ENCODE results near the gene JAK3.
A peak's percentile ranks its signal among the peaks of the same experiment; 100 is the strongest.

Gene JAK3

DNA sequence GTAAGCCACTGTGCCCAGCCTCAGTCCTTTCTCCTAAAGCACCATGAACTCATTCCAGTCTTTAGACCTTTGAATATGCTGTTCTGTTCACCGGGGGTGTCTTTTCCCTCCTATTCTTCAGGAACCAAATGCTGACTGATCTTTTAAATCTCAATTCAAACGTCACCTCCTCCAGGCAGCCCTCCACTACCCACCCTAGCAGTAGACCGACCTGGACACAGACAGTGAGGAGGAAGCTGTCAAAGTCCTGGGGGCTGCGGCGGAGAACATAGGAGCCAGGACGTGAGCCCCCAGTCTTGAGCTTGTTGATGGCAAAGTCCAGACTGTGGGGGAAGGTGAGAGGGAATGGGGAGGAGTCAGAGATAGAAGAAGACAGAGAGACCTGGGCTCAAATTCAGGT is 7.8 kb downstream of the JAK3 start:
- DNase-seq (ENCODE audit: low read depth): no peak

DNA sequence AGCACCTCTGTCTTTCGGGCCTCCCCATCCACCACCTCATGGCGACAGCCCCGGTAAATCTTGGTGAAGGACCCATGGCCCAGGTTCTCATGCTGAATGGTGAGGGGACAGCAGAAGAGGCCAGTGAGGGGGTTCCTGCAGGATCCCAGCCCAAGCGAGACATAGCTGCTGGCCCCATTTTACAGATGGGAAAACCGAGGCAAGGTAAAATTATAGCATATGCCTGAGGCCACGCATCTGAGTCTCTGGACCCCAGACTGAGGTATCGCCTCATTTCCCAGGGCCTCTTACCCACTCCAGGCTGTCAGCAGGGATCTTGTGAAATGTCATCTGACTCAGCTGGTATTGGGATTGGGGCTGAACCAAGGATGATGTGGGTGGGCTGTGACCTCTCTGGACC is 9.8 kb downstream of the JAK3 start:
- no peak for DNase-seq (ENCODE audit: low read depth)

DNA sequence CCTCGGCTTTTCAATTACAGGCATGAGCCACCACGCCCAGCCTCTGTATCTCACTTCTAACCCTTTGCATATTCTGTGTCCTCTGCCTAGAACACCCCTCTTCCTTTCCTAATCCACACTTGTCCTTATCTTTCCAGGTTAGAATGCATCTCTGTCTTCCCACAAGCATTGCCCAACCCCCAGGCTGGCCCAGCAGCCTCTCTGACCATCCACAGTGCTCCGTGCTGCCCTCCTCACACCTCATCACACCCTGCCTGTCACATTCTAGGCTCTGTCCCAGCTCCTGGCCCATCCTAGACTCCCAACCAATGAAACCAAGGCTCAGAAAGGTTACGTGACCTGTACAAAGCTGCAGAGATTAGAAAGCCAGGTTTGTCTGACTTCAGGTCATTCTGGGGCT is 11.3 kb downstream of the JAK3 start:
- no peak for DNase-seq (ENCODE audit: low read depth)

DNA sequence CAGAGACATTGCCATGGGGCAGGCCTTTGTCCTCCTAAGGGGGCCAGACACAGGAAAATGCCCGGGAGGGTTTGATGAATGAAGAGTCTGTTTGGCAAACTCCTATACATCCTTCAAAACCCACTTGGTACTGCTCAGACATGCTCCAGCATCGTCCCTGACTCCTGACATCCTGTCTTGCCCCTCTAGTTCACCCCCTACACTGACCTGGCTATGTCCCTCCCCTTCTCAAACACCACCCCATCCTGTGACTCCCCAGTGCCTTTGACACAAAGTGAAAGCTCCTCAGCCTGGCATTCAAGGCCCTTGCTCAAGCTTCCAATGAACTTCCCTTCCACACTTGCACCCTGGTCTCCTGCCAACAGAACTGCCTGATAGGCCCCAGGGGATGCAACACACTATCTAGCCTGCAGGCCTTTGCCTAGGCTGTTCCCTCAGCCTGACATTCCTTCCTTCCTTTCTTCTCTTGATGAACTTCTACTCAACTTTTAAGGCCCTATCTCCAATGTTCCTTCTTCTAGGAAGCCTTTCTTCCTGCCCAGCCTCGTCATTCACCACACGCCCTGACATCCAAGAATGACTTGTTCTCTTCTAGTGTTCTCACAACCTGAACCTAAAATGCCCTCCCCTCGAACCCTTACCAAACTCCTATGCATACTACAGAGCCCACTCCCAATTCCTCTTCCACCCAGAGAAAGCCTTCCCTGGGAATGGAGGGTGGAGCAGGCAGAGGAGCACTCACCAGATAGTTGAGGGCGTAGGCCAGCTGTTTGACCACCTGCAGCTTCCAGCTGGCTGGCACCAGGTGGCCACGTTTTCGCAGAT is 12.4 kb downstream of the JAK3 start:
- DNase-seq (ENCODE audit: low read depth): no peak

DNA sequence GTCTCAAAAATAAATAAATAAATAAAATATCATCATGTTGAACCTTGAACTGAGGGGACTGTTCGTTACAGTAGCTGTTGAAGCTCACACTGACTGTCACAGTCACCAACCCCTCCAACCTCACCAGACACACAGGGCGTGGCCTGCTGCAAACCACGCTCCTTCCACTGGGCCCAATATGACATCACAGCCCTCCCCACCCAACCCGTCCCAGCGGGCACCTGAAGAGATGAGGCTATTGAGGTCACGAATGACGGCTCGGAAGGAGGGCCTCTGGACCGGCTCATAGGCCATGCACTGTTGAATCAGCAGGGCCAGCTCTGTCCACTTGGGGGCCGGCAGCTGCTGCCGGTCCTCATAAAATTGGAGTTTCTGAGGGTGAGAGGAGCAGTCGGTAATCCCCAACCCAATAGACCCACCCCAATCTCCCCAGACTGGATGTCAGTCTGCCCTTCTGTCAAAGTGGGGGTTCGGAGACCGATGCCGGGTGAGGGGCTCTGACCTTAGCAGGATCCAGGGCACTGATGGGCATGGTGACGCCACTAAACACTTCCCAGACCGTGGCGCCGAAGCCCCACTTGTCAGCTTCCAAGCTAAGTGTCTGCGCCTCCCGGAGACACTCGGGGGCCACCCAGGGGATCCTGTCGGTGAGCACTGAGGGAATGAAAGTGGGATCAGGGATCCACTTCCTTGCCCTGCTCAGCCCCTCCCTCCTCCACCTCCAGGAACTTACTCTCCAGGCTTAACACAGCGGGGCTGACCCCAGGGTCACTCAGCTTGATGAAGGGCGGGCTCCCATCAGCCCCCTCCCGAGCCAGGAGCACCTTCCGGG is 13.2 kb downstream of the JAK3 start:
- no peak for DNase-seq (ENCODE audit: low read depth)

DNA sequence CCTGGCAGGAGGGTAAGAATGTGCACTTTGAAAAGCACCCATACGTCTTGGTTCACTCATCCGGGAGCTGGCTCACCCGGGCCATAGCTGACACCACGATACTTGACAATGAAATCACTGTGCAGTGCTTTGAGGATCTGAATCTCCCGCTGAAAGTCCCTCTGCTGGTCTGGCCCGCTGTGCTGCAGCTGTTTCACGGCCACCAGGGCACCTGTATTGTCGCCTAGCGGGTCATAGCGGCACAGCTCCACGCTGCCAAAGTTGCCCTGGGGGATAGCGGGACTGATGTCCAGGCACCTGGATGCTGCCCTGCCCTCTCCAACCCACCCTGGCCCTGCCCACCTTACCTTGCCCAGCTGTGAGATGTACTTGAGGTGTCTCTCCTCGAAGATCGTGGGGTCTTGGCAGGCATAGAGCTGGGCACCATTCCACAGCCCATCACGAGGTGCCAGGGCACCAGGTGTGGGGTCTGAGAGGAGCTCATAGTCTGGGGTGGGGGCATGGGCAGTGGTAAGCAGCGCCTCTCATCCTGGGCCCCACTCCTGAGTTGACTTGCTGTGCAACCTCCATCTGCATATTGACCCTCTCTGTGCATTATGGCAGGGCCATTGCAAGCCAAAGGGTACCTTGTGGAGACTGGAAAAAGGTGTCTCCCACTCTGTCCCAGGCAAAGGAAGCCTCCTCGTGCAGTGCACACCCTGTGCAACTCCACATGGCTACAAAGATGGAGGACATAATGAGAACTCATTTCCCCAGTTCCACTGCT is 15.2 kb downstream of the JAK3 start:
- DNase-seq (ENCODE audit: low read depth): no peak

DNA sequence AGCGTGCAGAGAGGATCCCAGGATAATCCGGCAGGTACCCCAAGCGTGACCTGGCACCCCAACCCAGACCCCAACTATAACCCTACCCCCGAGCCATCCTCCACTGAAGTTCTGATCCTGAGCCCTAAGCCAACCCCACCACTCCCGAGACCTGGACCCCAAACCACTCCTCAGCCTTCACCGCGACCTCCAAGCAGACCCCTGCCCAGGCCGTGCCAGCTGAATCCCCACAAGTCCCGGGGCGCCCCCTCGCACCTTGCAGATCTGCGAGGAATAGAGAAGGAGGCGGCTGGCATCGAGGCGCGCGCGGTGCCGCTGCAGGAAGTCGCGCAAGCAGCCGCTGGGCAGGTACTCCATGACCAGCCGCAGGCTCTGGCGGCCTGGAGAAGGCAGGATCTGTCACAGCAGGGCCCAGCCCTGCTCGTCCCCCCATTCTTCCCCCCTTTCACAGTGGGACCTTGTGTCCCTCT is 16.3 kb downstream of the JAK3 start:
- DNase-seq (ENCODE audit: low read depth): no peak

DNA sequence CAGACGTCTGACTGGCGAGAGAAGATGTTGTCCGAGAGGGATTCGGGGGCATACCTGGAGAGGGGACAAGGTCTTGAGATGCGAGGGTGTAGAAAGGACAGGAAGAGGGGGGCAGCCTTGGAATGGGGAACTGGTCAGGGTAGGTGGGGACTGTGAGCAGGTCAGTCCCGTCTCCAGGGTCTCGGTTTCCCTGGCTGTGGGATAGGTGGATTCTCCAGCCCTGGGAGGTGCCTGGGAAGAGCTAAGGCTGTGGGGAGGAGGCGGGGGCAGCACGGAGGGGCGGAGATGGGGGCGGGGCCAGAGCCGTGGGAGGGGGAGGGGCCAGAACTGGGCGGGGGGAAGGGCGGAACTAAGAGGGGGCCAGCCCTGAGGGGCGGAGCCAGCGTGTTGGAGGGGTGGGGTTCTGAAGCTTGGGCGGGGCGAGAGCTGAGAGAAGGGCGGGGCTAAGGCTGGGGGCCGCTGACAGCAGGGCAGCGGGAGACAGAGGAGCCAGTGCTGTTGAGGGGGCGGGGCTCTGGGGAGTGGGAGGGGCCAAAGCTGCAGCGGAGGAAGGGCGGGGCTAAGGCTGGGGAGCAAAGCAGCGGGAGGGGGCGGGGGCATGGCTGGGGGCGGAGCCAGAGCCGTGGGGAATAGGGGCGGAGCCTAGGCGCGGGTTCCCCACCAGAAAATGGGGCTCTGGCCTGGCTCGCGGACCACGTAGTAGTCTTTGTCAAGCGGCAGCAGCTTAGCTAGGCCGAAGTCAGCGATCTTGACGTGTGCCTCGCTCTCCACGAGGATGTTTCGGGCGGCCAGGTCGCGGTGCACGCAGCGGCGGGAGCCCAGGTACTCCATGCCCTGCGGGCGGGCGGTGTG is 17.0 kb downstream of the JAK3 start:
- DNase-seq (ENCODE audit: low read depth): peak; percentile 34

DNA sequence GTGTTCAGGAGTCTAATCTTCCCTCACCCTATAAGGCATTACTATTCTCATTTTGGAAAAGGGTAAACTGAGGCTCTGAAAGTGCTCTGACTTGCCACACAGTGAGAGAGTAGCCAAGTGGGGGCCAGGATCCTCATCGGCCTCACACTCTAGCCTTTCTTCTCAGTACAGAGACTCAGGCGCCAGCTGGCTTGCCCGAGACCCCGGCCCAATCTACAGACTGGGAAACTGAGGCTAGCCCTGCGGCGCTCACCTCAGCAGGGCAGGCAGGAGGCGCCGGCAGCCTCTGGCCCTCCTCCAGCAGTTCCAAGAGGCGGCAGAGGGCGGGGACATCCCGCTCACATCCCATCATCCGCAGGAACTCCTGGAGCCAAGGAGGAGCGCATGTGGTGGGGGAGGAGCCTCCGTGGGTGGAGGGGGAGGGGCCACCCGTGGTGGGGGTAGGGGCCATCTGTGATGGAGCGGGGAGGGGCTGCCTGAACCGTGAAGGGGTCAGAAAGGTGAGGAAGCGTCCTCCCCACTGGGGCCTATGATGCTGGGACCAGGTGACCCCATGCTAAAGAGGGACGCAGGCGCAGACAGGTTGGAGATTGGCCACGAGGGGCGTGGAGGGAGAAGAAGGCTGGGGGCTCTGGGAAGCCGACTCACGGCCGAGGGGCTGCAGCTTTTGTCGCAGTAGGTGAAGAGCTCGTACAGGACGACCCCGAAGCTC is 17.8 kb downstream of the JAK3 start:
- no peak for DNase-seq (ENCODE audit: low read depth)

DNA sequence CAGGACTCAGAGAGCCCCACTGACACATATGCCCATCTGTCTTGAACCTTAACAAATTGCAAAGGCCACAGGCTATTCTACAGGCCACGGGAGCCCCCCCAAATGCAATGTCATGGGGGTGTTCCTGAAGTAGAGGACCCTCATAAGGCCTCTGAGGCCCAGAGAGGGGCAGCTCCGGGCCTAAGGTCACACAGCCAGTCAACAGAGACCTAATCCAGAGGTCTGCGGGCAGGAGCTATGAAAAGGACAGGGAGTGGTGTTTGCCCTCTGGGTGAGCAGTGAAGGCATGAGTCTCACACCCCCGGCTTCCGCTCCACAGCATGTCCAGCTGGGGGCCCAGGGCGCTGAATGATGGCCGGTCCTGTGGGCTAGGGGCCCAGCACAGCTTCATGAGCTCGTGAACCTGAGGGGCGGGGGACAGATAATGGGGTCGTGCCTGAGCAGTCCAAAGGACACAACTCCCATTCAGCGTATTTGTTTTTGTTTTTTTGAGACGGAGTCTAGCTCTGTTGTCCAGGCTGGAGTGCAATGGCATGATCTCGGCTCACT is 21.2 kb downstream of the JAK3 start:
- no peak for DNase-seq (ENCODE audit: low read depth)

DNA sequence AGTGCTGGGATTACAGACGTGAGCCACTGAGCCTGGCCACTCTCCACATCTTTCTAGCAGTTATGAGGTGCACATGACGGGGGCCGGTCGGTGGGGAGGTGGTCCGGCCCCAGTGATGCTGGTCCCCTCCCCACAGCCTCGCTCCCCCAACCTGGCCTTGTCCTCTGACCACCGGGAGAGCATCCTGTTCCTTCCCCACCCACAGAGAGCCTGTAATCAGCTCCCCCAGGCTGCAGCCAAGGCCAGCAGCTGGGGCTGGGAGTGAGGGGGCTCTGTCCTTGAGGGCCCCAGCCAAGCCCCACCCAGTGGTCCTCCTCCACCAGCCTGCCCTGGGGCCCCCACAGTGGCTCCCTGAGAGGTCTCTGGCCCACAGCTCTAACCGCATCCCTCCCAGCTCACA is 23.4 kb downstream of the JAK3 start:
- DNase-seq (ENCODE audit: low read depth): no peak

DNA sequence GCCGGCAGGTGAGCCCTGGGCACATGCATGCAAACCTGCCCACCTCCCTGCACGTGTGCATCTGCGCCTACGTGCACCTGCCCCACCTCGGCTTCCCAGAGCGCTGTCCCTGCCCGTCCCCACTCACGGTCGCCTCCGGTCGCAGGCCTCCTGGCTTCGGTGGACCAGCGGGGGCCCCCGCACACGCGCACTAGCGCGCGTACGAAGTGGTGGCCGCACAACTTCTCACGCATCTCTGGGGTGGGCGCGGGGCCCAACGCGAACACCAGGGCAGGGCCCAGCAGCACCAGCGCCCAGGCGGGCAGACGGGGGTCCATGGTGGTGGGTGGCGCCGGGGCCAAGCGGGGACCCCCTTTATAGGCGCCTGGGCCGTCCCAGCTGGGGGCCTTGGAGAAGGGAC is 26.6 kb downstream of the JAK3 start, which contains the start of gene INSL3:
Gene INSL3, minus strand, starts transcription at position 330 of the 400 bp plus-strand sequence. Its CDS starts 13 bp downstream, at position 317.
- no peak for DNase-seq (ENCODE audit: low read depth)

DNA sequence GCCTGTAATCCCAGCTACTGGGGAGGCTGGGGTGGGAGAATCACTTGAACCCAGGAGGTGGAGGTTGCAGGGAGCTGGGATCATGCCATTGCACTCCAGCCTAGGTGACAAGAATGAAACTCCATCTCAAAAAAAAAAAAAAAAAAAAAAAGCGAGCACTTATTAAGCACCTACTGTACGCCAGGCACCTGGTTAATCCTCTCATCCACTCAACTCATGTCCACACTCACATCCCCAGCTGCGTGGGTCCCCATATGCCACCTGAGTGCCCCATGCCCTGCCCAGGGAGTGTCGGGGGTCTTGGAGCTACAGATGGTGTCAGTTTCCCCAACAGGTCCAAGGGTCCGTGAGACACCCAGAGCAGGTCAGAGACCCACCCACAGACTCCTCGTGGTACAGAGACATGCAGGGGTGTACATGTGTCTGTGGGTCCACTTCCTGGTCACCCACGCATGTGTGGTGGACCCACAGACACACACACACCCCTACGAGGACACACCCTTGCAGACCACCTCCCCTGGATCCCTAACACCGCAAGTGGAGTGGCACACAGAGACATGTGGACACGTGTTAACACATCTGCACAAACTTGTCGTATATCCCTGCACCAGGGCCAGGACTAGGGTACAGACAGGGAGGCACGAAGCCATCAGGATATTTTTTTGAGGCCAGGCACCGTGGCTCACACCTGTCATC is 30.0 kb downstream of the JAK3 start:
- DNase-seq (ENCODE audit: low read depth): no peak

DNA sequence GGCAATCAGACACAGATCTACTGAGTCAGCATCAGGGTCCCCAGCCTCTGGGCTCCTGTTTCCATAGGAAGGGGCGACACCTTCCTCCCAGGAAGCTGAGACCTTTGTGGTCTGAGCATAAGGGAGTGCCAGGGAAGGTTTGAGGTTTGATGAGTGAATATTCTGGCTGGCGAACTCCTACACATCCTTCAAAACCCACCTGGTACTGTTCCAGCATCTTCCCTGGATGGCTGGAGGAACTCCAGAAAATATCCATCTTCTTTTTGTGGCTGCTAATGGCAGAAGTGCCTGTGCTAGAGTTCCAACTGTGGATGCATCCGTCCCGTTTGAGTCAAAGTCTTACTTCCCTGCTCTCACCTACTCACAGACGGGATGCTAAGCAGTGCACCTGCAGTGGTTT is 35.7 kb downstream of the JAK3 start:
- no peak for DNase-seq (ENCODE audit: low read depth)

DNA sequence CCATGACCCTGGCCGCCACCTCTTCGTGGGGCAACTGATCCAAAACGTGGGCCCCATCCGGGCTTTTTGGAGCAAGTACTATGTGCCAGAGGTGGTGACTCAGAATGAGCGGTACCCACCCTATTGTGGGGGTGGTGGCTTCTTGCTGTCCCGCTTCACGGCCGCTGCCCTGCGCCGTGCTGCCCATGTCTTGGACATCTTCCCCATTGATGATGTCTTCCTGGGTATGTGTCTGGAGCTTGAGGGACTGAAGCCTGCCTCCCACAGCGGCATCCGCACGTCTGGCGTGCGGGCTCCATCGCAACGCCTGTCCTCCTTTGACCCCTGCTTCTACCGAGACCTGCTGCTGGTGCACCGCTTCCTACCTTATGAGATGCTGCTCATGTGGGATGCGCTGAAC is 36.1 kb downstream of the JAK3 start:
- no peak for DNase-seq (ENCODE audit: low read depth)

DNA sequence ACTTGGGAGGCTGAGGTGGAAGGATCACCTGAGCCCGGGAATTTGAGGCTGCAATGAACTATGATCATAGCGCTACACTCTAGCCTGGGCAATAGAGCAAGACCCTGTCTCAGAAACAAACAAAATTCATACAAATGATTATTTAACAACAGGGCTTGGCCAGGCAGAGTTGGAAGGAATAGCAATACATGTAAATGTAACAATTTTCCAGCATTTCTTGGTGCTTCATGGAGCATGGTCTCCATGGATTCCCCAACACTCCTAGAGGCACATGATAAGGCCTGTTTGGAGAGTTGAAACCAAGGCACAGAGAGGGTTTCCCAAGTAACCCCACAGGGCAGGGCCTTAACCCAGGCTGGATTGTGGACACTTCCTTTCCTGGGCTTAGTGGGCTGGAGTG is 36.7 kb downstream of the JAK3 start:
- DNase-seq (ENCODE audit: low read depth): no peak

DNA sequence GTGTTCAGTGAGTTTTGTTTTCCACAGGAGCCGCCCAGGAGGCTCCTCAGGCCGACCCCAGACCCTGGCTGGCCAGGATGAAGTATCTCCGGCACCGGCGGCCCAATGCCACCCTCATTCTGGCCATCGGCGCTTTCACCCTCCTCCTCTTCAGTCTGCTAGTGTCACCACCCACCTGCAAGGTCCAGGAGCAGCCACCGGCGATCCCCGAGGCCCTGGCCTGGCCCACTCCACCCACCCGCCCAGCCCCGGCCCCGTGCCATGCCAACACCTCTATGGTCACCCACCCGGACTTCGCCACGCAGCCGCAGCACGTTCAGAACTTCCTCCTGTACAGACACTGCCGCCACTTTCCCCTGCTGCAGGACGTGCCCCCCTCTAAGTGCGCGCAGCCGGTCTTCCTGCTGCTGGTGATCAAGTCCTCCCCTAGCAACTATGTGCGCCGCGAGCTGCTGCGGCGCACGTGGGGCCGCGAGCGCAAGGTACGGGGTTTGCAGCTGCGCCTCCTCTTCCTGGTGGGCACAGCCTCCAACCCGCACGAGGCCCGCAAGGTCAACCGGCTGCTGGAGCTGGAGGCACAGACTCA is 40.0 kb downstream of the JAK3 start:
- DNase-seq (ENCODE audit: low read depth): no peak

DNA sequence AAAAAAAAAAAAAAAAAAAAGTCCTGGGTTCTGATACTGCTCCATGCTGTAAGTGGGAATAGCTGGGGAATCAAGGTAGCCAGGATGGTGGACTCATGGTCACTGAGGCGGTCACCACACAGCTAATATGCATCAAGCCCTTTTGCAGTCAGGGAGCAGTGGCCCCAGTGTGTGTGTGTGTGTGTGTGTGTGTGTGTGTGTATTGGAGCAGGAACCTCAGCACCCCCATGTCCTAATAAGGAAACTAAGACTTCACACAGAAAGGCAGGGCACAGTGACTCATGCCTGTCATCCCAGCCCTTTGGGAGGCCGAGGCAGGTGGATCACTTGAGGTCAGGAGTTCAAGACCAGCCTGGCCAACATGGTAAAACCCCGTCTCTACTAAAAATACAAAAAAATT is 40.8 kb downstream of the JAK3 start:
- DNase-seq (ENCODE audit: low read depth): no peak

DNA sequence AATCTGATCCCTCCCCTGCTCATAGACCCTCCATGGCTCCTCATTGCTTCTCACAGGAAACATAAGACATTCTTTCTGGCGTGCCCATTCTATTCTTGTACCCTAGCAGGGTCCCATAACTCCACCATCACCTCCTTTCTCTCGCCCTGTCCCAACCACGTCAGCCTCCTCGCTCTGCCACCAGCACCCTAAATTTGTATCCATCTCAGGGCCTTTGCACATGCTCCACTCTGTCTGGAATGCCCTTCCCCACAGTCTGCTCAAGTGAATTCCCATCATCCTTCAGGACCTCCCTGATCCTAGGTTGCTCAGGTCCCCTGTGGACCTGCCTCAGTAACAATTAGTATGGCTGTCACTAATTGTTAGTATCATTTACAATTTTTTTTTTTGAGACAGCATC is 42.4 kb downstream of the JAK3 start:
- DNase-seq (ENCODE audit: low read depth): no peak
